ENCODE measurements around the gene CACNG5. TPM values are rescaled to one million over a fixed set of nuclear protein-coding genes. Genes with fewer than 3 reads are reported as not detected.

Gene CACNG5
- not detected for total RNA-seq

GRCh38 chr17:66834919-66835454 lies at the start of gene CACNG5:
TSS of gene CACNG5 (plus strand) at chr17:66835117. CDS start at chr17:66877333, 42,216 bp downstream.
- no peak for DNase-seq
- 20% methylated on average over 2 of the region's 57 CpGs; no CpG with 5 or more reads in 1 of the 2 donors for WGBS, 2 donors
- intact Hi-C loops (cut with DNase I), result no loop called here
- H3K36me3 ChIP-seq, result no peaks in the 10 kb centered on the region
- peaks cover 0 to 6% (median 0%) of the 10 kb centered on the region in 3 donors for H3K4me1 ChIP-seq
- TF ChIP-seq CTCF (IDR thresholded peaks at IDR 0.05) (no peak), POLR2A (IDR thresholded peaks at IDR 0.05) (no peak)
- H3K4me3 ChIP-seq, result peak within 1 kb of the TSS in 1 of 4 donors; percentile 6
- no peak within 1 kb of the TSS for H3K27ac ChIP-seq
- peaks cover 4 to 90% (median 9%) of the 10 kb centered on the region in 4 donors for H3K27me3 ChIP-seq
- no peaks in the 10 kb centered on the region for H3K9me3 ChIP-seq

GRCh38 chr17:66786107-66786506 lies 48.8 kb upstream of the CACNG5 start:
- WGBS, 2 donors, result 84 to 95% methylated on average over 4 to 7 of the region's 10 CpGs
- H3K4me1 ChIP-seq, result no peaks in the 10 kb centered on the region
- peaks cover 0 to 16% (median 0%) of the 10 kb centered on the region in 3 donors for H3K36me3 ChIP-seq
- intact Hi-C loops (cut with DNase I), result no loop called here
- no peak for DNase-seq
- H3K4me3 ChIP-seq, result no peak overlapping the region
- H3K27ac ChIP-seq, result no peak overlapping the region
- no peaks in the 10 kb centered on the region for H3K9me3 ChIP-seq
- no peaks in the 10 kb centered on the region for H3K27me3 ChIP-seq
- TF ChIP-seq POLR2A (IDR thresholded peaks at IDR 0.05) (no peak), CTCF (IDR thresholded peaks at IDR 0.05) (no peak)

- H3K4me3 ChIP-seq, result no peak overlapping the region
- H3K9me3 ChIP-seq, result no peaks in the 10 kb centered on the region
- no peaks in the 10 kb centered on the region for H3K27me3 ChIP-seq
- 54 to 70% methylated on average over 2 to 3 of the region's 3 CpGs for WGBS, 2 donors
- H3K4me1 ChIP-seq, result no peaks in the 10 kb centered on the region
- TF ChIP-seq POLR2A (IDR thresholded peaks at IDR 0.05), result no peak
- TF ChIP-seq CTCF (IDR thresholded peaks at IDR 0.05), result no peak
- H3K36me3 ChIP-seq, result peaks cover 0 to 16% (median 0%) of the 10 kb centered on the region in 3 donors
- intact Hi-C loops (cut with DNase I), result no loop called here
- no peak overlapping the region for H3K27ac ChIP-seq
- DNase-seq, result no peak
Observed at GRCh38 chr17:66787914-66788313, 47.0 kb upstream of the CACNG5 start.

- no peak for DNase-seq
- TF ChIP-seq POLR2A (IDR thresholded peaks at IDR 0.05), result no peak
- TF ChIP-seq CTCF (IDR thresholded peaks at IDR 0.05), result no peak
- WGBS, 2 donors, result 81 to 85% methylated on average over 8 to 11 of the region's 12 CpGs
- intact Hi-C loops (cut with DNase I), result no loop called here
- H3K27ac ChIP-seq, result no peak overlapping the region
- H3K27me3 ChIP-seq, result no peaks in the 10 kb centered on the region
- peaks cover 0 to 16% (median 0%) of the 10 kb centered on the region in 3 donors for H3K36me3 ChIP-seq
- no peak overlapping the region for H3K4me3 ChIP-seq
- no peaks in the 10 kb centered on the region for H3K9me3 ChIP-seq
- no peaks in the 10 kb centered on the region for H3K4me1 ChIP-seq
Observed at GRCh38 chr17:66789093-66789492, 45.8 kb upstream of the CACNG5 start.

- intact Hi-C loops (cut with DNase I), result no loop called here
- Histone ChIP-seq H3K27ac (no peak overlapping the region), H3K4me3 (no peak overlapping the region), H3K9me3 (no peaks in the 10 kb centered on the region), H3K4me1 (no peaks in the 10 kb centered on the region), H3K27me3 (no peaks in the 10 kb centered on the region), H3K36me3 (peaks cover 0 to 16% (median 0%) of the 10 kb centered on the region in 3 donors)
- 48 to 78% methylated on average over 4 of the region's 7 CpGs for WGBS, 2 donors
- no peak for TF ChIP-seq CTCF (IDR thresholded peaks at IDR 0.05)
- DNase-seq, result no peak
Observed at GRCh38 chr17:66789961-66790437, 44.9 kb upstream of the CACNG5 start.
